Measurements from ENCODE around the gene MYEOV.

The MYEOV gene

DNA sequence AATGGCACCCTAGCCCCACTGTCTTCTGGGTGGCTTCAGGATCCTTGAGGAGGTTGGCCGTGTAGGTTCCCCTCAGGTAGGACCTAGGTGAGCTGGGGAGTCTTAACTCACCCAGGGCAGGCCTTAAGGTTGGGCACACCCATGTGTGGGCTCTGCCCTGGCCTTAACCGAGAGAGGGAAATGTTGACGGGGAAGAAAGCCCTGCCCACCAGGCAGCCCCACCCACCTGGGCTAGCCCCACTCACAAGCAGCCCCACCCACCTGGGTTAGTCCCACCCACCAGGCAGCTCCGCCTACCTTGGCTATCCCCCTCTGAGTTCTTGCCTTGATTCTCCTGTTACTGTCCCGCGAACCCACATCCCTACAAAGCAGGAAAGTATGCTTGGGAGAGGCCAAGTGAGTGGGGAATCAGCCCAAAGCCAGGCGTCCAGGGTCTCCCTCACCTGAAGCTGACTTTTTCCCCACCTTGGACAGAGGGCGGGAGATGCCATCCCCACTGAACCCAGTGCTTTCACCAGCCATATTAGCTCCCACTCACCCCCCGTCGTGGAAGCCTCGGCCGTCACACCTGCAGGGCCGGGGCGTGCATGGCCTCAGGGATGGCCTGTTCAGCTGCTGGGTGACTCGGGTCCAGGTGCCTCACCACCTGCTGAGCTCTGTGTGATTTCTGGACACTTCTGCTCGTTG, at the start of gene MYEOV:
Gene MYEOV (plus strand): TSS at position 337 of the 687 bp plus-strand sequence. CDS start 1,200 bp downstream, outside the sequence.
- no peak for DNase-seq (ENCODE audit: low spot score)

DNA sequence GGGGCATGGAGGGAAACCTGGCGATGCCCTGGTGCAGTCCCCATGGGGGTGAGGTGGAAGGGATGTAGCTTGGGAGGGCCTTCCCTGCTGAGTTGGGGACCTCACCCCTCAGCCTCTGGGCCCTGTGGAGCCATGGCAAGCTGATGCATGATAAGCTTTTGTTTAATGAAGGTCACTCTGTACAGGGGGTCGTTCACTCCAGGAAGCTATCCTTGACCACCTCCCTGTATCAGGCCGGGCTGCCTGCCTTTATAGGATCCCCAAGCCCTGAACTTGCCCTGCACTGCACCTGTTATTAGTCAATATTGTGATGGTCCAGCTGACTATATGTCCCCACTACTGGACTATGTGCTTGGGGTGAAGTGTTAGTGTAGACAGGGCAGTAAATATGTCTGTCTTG, 49.7 kb upstream of the MYEOV start:
- no peak for DNase-seq (ENCODE audit: low spot score)

DNA sequence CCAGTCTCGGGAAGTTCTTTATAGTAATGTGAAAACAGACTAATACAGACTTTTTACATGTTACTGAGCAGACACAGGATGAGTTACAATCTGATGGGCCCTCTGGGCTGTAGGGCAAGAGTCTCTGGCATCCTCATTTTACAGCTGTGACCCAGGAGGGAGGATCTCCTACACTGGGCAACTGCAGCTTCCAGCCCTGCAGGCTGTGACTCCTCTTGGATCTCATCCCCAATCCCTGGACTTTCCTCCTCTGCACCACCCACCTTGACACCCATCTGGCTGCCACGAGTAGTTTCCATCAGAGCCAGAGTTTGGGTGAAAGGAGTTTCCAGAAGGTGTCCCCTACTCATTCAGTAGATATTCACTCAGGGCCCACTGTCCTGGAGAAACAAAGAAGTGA, 48.9 kb upstream of the MYEOV start:
- no peak for DNase-seq (ENCODE audit: low spot score)

DNA sequence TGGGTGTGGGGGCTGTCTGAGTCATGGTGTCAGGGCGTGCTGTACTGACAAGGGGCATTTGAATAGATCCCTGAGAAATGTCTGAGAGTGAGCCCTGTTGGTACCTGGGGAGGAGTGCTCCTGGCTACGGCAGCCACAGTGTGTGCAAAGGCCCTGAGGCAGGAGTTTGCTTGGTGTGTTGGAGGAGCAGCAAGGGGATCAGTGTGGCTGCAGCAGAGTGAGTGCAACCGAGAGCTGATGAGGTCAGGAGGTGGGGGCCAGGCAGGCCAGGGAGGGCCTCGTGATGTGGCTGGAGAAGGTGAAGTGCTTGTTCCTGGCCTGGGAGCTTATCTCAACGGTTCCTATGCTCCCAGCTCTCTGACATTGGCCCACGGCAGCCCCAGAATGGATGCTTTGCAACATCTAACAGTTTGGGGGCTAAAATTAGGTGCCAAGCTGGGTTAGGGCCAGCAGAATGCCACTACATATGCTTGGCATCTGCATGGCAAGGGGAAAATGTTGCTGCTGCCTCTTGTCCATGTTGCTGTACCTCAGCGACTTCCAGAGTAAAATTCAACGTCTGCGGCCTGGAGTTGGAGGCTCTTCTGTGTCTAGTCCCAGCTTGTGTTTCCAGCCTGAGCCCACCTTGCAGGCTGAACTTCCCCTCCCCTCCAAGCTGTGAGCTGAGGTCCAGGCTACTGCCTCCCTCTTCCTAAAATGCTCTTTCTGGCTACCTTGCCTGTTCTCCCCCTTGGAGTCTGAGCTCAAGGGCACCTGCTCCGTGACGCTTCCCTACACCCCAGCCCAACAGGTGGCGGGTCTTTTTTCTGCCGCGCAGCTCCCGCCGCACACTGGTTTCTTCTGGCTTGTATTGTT, 48.2 kb upstream of the MYEOV start:
- DNase-seq (ENCODE audit: low spot score) = no peak

DNA sequence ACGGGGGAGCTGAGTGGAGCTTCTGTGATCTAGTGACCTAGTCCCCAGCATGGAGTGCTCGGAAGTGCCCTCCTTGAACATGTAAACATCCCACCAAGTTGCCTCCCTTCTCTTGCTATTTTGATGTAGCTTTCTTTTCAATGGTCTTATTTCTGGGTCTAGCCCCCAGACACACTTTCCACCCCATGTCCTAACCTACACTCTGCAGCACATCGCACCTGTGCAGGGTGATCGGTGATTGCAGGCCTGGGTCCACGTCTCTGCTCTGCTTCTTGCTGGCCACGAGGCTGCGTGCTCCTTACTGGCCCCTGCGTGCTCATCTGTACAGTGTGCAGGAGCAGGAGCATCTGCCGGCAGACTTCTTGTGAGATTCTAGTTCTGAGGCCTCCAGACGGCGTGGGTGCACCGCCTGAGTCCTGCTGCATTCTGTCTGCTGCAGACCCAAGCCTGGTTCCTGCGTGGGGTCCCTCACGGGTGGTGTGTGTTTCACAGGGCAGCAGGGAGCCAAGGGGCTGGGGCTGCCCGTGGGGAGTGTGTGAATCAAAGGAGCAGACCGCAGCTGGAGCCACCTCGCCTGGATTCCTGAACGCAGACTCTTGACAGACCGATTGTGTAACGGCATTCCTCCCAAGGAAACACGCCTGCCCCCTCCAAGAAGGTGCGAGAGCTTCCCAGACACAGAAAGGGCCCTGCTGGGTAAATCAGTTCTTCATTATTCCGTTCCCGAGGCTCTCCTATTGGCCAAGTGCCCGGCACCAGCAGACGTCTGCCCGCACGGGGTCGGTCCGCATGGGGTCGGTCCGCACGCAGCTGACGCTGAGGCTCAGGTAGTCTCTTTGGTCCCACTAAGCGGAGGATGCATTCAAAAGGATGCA, 44.4 kb upstream of the MYEOV start:
- DNase-seq (ENCODE audit: low spot score) = no peak

DNA sequence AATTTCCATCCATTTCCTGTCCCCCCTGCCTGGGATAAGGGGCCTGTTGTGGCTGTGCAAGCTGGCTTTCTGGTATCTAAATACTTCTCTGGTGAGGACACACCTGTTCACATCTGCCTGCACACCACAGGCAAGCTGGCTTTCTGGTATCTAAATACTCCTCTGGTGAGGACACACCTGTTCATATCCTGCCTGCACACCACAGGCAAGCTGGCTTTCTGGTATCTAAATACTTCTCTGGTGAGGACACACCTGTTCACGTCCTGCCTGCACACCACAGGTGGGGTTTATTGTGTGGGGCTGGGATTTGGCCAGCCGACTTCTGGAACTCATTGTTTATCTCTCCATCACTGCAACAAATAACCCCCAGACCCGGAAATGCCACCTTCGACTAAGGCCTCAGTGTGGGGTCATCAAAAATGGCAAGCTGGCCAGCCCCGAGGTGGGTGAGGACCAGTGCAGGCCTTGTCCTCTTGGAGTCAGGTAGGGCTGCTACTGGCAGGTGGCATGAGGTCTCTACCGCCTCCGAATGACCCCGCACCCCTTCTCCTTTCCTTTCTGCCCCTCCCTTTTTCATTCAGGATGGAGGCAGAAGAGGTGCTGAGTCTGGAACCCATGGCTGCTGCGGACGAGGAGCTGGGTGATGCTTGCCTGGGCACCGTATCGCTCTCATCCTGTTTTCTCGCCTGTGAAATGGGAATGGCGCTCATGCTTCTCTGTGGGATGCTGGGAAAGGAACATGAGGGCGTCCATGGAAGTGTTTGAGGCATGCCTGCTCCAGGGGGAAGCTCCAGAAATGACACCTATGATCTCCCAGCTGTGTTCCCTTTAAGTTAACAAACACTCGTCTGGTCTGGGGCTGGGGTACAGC, 43.5 kb upstream of the MYEOV start:
- DNase-seq (ENCODE audit: low spot score) = no peak

DNA sequence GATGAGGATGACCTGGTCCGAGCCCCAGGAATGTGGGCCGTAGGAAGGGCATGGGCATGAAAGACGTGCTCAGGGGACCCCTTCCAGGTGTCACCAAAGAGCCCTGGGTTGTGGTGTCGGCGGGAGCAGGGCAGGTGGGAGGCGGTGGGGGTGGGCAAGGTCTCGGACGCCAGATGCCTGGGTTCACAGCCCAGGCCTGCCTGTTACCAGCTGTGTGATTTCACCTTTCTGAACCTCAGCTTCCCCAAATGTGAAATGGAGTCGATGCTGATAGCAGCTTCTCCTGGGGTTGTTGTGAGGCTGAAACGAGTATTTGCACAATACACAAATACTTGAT, 42.9 kb upstream of the MYEOV start:
- DNase-seq (ENCODE audit: low spot score) = no peak

DNA sequence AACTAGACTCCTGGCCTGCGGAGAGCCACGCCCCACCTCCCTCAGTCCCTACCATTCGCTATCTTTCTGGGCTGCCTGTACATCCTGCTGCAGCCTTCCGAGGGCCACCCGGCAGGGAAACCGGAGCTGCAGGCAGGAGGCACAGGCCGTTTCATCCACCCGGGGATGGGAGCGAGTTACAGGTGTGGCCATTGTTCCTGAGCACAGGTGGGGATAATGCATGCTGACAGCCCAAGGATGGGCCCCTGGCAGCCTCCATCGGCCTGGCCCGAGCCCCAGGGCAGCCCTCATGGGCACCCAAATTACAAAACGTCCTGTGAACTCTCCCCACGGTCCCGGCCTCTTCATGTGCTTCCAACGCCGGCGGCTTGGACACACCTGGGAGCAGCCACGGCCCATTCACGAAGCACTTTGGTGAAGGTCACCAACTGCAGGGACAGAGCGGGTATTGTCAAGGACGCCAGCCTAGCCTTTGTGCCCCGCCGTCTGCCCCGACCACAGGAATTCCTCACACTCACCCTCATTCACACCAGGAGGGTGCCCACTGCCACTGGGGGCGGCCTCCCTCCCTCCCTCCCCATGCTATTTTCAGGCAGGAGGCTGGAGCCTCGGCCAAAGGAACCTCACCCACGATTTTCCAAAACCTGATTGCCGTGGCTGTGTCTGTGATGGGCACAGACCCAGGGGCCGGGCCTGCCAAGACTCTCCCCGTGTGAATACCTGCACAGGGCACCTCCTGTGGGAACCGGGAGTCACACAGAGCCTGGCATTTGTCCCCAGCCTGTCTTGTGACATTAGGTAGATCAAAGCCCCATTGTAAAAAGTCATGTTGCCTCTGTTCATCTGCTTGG, 42.1 kb upstream of the MYEOV start:
- no peak for DNase-seq (ENCODE audit: low spot score)

DNA sequence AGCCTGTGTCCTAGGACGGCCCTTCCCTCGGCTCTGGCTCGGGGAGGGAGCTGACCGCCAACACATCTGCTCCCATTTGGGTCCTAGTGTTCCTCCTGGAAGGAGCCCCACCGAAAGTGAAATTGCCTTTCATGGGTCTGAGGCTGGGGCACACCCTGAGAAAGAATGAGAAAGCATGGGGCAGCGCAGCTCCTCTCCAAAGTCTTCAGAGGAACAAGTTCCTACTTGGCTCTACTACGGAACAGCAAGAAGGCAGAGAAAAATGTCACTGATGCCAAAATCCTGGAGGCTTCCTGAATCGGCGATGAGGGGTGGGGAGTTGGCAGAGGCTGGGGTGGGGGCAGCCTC, 41.5 kb upstream of the MYEOV start:
- DNase-seq (ENCODE audit: low spot score) = no peak

DNA sequence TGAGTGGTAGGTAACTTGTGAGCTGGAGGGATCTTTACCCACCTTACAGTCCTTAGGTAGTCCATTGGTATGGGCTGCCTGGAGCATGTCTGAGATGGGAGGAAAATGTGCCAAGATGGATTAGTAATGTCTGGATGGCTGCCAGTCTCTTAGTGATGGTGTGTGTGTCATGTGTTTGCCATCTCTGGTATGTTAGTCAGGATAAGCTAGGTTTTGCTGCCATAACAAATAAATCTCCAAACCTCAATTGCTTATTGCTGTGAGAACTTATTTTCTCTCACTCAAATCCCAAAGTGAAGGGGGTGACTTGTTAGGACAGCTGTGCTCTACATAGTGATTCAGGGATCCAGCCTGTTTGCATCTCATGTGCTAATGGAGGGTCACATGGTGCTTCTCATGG, 40.9 kb upstream of the MYEOV start:
- no peak for DNase-seq (ENCODE audit: low spot score)

DNA sequence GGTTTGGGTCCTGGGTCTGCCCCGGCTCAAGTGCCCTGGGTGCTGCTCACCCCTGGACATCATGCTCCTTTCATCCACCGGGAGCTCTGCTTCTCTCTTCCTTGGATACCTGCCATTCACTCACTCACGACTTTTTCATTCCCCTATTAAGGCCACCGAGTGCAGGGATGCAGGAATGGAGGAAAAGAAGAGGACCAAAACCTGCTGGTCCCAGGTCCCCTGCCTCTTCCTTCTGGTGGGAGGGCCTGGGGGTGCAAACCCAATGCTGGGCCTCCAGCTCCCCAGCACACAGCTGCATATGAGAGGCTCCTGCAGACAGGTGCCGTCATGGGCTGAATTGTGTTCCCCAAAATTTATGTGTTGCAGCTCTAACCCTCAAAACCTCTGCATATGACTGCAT, 36.8 kb upstream of the MYEOV start:
- DNase-seq (ENCODE audit: low spot score) = no peak

DNA sequence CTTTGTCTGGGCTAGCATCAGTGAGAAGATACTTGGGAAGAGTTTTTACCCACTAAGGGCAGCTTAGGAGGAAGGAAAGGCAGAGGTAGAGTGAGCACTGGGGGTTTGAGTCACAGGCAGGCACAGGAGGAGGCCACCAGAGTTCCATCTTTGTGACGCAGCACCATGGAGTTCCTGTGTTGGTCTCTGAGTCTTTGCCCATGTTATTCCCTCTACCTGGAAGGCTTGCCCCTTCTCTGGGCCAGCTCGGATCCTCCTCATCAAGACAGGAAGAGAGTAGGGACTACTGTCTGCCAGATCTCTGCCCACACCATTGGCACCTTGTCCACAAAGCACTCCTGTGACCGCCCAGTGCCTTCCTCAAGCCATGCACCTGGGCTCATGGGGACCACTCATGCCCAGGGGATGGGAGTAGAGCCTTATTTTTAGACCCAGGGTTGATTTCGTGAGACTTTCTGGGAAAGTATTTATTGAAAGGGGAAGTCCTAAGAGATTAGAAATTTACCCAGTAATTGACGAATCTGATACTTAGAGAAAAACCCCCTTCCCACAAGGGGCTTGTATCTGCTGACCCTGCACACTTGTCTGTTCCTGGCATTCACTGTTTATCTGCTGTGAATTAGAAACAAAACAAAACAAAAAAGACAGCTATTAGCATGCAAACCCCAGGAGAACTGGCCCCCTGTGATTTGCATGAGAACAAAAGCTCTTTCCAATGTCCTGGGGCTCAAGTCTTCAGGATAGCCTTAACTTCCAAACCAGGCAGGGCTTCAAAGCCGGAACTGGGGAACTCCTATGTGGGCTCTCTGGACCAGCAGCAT, 35.9 kb upstream of the MYEOV start:
- no peak for DNase-seq (ENCODE audit: low spot score)

DNA sequence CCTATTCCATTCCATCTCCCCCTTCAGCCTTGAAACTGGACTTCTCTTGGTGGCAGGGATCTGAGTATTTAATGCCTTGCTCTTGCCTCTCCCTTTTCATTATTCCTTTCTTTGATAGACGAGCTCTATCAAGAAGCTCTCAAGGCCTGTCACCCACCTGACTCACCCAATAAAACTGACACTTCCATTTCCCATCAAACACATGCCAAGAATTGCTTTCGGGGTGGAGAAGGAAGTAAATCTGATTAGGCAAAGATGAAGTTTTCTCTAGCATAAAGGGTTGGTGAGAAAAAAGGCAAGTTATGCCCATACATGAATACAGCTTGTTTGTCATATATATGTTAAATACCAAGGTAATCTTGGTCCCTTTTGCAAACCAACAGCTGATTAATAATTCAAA, 34.9 kb upstream of the MYEOV start:
- no peak for DNase-seq (ENCODE audit: low spot score)

DNA sequence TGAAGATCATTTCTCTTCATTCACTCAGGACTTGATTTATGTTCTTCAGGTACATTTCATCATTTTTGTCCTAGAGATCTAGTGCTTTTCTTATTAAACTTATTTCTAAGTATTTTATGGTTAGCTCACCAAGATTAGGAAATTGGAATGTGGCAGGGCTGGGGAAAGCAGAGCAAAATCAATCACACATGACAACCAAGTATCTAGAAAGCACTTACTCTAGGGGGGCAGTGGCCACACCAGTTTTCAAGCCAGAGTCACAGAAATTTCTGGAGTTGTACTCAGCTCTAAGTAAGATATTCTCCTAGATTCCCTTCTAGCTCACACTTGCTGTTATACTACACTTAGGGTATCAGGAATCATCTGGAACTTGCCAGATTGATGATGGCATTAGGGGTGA, 33.3 kb upstream of the MYEOV start:
- no peak for DNase-seq (ENCODE audit: low spot score)

DNA sequence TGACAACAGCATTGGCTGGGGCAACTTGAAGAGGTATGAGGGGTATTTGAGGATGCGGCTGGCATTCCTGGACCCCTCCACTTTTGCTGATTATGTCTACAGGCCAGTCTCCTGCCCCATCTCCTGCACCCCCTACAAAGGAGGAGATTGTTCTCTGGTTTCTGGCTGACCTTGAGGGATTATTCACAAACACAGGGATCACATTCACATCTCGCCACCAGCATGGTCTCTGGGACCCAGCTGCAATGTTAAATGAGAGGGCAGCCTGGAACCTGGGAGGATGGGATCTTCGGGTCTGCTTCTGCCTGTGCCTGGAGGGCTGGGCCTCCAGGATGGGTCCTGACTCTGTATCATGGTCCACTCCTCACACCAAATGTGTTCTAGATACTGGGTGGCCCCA, 32.8 kb upstream of the MYEOV start:
- DNase-seq (ENCODE audit: low spot score) = no peak

DNA sequence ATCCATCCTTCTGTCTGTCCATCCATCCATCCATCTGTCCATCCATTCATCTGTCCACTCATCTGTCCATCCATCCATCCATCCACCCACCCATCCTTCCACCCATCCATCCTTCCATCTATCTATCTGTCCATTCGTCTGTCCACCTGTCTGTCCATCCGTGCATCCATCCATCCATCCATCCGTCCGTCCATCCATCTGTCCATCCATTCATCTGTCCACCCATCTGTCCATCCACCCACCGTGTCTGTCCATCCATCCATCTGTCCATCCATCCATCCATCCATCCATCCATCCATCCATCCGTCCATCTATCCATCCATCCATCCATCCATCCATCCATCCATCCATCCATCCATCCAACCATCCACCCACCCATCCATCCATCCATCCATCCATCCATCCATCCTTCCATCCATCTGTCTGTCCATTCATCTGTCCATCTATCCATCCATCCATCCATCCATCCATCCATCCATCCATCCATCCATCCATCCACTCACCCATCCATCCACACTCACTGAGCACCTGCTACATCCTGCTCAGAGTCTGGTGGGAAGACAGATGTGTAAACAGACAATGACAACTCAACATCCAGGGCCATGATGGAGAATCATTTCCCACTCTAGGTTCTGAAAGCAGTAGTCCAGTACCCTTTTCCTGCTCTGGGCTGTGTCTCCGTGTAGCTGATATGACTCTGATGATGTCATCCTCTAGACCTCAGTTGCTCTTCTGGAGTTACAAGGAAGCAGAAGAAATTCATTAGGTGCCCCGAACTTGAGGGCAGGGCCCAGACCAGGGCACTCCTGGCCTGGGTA, 30.8 kb upstream of the MYEOV start:
- DNase-seq (ENCODE audit: low spot score) = no peak

DNA sequence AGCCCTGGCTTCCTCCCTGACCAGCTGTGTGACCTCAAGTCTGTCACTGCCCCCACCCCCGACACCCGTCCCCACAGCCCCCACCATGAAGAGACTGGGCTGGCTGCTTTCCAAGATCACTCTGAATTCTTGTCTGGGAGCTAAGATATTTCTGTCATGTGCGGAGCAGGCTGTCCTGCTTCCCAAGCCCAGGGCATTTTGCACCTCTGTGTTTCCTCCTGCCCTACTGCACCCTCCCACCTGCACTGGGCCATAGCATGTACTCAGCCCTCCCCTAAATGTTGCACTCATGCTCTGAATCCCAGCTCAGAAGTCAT, 30.3 kb upstream of the MYEOV start:
- DNase-seq (ENCODE audit: low spot score) = no peak

DNA sequence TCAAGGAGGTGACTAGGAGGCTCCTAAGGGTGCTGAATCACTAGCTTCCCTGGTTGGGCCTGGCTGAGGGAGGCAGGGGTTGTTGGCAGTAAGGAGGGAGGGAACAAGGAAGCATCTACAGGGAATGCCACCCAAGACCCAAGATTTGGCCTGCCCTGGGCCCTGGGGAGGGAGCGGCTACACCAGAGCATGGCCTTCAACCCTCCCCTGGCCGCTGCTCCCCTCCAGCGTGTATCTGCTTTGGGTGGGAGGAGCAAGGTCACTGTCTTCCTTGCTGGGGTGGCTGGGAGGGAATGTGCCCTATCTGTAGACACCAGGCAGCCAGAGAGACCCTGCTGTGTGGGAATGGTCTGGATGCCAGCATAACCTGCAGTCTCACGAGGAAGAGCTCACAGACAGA, 29.5 kb upstream of the MYEOV start:
- DNase-seq (ENCODE audit: low spot score) = no peak

DNA sequence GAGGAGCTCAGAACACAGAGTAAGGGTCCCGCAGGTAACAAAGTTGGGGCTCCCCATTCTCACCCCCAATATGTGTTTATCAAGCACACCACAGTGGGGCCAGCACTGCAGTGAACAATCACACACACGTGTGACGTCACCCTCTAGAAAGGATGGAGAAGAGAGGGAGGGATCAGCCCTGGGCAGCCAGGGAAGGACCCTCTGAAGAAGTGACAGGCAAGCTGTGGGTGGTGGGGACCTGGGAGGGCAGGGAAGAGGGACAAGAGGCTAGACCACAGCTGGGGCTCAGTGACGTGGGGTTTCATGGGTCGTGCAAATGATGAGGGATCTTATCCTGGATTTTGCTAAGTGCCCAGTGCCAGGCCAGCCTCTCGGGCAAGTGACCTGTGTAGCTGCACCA, 28.7 kb upstream of the MYEOV start:
- DNase-seq (ENCODE audit: low spot score) = no peak

Data from D341Med (cell line).